Erythroblast (primary cell): ENCODE results near the gene CDK5RAP2.

Experiments used
- GATA1 ChIP-seq: IDR thresholded peaks from 2 replicates; pipeline ENCODE4 v1.6.1; 2011; ENCODE audit warnings: low read depth, mild to moderate bottlenecking, control low read depth, low read length, moderate library complexity
- POLR2A ChIP-seq: IDR thresholded peaks from 2 replicates; pipeline ENCODE4 v1.6.1; 2011; ENCODE audit warnings: mild to moderate bottlenecking, low read length

DNA sequence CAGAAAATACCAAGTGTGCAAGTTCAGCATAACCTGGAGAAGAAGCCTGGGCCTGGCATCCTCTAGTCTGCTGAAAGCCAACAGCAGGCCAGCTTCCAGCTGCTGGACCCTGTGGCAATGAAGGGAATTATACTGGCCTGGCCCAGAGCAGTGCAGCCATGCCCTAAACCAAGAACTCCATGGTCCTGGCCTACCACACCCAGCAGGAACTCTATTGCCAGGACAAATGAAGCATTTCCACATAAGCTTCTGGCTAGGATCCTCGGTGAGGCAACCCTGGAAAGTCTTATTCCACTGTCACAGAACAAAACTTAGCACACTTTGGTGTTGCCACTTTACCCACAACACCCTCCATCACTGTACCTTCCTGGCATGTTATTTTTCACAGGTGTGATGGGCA is 35.5 kb downstream of the CDK5RAP2 start:
- TF ChIP-seq GATA1 (no peak), POLR2A (no peak)
